ENCODE results near the gene TRMT2A.

- TF ChIP-seq, protein P1, sequence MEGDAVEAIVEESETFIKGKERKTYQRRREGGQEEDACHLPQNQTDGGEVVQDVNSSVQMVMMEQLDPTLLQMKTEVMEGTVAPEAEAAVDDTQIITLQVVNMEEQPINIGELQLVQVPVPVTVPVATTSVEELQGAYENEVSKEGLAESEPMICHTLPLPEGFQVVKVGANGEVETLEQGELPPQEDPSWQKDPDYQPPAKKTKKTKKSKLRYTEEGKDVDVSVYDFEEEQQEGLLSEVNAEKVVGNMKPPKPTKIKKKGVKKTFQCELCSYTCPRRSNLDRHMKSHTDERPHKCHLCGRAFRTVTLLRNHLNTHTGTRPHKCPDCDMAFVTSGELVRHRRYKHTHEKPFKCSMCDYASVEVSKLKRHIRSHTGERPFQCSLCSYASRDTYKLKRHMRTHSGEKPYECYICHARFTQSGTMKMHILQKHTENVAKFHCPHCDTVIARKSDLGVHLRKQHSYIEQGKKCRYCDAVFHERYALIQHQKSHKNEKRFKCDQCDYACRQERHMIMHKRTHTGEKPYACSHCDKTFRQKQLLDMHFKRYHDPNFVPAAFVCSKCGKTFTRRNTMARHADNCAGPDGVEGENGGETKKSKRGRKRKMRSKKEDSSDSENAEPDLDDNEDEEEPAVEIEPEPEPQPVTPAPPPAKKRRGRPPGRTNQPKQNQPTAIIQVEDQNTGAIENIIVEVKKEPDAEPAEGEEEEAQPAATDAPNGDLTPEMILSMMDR (IDR thresholded peaks at IDR 0.05), result no peak
- TF ChIP-seq EZH2 (IDR thresholded peaks at IDR 0.05), result no peak
Observed at GRCh38 chr22:20107471-20107901, 9.5 kb downstream of the TRMT2A start.
